Stimulated activated CD8-positive, alpha-beta memory T cell treated with anti-CD3 and anti-CD28 coated beads, Interleukin-15, amount 100 ng/mL, for 48 hours (primary cell): Measurements from ENCODE around the gene SPAAR.
"Not testable (repeated sequence)": the region's sequence is repeated elsewhere in the genome, so short reads cannot be mapped to it uniquely, and the experiment has no call there.

ENCODE experiments used
- DNase-seq, 2 donors: peaks; one replicate each; pipeline ENCODE4 v3.0.0-alpha.2; 2020; ENCODE audit warnings: low read depth in 2 of 2

SPAAR gene

DNA sequence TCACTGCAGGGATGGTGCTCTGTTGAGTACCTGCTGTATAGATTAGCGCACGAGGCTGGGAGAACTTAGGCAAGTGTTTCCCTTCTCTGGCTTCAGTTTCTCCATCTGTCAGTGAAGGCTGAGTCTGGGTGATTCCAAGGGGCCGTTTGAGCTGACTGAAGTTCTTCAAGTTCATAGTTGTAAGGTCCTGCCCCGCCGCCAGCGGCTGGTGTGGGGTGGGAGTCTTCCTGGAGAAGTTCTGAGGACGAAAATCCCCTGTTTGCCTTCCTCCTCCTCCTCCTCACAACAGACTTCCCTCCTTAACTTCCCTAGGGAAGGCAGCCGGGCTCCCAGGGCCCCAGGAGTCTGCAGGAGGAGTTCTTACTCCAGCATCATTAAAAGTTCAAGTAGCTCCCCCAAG is 5.0 kb upstream of the SPAAR start:
- no peak for DNase-seq

DNA sequence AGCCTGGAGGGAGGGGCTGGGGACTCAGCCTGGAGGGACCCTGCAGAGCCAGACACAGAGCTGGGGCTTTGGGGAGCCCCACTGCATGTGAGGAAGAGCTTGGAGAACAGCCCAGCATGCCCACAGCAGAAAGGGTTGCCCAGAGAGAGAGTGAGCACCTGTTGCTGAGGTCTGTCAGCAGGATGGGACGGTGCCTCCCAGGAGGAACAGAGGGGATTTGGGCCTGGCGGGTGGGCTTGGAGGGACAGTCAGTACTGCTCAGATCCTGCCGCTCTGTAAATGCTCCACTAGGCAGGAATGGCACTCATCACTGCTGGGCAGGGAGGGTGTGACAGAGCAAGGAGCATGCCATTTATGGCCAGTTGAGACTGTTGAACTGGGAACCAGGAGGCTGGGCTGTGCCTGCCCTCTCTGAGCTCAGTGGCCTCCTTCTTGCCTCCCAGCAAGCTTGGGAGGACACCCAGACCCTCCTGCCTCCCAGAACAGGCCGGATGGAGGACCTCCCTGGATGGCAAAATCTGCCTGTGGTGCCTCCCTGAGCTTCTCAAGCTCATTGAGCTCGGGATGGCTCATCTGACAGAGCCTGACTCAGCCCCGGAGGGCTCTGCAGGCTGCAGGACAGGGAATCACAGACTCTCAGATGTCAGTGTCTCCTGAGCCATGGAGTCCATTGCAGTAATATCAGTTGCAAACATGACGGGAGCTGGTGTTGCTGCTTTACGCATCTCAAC is 4.1 kb upstream of the SPAAR start:
- DNase-seq: no peak

DNA sequence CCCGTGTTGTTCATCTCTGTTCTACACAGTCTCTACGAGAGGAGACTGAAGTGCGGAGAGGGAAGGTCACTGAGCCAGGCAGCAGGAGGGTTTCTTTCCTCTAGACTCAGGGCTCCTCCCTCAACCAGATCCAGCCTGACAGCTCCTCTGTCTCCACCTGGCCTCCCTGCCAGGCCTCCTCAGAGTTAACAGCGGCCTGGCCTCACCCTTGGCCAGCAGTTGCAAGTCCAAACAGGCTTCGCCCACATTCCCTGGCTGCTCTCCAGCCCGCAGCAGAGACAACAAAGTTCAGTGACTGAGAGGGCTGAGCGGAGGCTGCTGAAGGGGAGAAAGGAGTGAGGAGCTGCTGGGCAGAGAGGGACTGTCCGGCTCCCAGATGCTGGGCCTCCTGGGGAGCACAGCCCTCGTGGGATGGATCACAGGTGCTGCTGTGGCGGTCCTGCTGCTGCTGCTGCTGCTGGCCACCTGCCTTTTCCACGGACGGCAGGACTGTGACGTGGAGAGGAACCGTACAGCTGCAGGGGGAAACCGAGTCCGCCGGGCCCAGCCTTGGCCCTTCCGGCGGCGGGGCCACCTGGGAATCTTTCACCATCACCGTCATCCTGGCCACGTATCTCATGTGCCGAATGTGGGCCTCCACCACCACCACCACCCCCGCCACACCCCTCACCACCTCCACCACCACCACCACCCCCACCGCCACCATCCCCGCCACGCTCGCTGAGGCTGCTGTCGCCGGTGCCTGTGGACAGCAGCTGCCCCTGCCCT is 3.2 kb upstream of the SPAAR start, which contains the start of gene HRCT1:
TSS of gene HRCT1 (plus strand) at position 291 of the 768 bp plus-strand sequence. CDS start at position 377, 86 bp downstream.
- no peak for DNase-seq

DNA sequence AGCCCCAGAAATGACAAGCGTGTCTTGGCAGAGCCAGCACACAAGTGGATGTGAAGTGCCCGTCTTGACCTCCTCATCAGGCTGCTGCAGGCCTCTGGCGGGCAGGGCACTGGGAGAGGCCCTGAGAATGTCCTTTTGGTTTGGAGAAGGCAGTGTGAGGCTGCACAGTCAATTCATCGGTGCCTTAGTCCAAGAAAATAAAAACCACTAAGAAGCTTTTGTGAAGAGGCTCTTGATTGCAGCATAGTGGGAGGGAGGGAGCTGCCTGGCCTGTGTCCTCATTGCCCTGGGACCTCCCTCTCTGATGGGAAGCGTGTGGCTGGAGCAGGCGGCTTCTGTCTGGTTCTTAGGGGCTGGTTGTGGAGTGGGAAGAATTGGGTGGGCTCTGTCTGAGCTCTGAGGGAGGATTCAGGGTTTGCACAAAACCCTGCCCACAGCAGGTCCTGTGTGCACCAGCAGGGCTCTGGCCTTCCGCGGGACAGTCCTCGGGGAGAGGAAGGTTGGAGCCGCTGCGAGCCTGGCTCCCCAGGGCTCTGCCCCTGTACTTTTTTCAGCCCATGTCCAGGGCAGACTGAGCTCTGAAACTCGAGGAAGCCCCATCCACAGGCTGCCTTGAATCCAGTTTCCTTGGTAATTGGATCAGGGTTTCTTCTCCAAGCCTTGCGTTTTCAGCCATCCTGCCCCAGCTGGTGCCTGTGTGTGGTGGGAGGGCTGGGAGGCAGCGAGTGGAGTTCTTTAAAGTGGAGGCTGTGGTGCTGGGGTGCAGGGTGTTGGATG is 2.2 kb upstream of the SPAAR start:
- no peak for DNase-seq

DNA sequence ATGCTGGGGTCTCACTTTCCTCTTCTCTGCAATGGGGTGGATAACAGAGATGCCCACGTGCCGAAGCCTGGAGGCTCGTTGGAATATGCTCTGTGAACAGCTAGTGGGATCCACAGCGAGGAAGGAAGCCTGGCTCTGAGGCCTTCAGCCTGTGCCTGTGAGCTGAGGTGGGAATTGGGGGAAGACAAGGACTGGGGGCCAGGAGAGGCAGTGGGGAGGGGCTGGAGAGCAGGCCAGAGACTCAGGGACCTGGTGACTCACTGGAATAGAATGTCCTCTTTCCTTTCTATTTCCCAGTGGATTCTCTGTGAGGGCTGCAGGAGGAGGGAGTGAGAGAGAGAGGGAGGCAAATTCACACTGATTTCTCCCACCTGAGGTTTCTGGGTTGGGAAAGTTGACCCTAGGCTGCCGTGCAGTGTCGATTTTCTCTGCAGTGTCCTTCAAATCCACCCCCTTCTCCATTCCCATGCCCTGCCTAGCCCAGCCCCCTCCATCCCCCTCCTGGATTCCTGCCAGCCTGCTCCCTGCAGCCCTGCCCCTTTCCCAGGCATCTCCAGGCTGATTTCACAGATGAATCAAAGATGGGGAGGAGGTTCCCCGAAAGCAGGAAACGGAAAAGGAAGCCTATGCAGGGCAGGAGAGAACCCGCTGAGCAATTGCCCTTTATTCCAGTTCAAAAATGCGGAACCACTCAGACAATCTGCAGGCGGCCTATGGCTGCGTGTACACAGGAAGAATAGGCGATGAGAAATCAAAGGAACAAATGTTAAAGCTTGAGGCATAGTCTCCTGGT is 1.4 kb upstream of the SPAAR start:
- DNase-seq: no peak

DNA sequence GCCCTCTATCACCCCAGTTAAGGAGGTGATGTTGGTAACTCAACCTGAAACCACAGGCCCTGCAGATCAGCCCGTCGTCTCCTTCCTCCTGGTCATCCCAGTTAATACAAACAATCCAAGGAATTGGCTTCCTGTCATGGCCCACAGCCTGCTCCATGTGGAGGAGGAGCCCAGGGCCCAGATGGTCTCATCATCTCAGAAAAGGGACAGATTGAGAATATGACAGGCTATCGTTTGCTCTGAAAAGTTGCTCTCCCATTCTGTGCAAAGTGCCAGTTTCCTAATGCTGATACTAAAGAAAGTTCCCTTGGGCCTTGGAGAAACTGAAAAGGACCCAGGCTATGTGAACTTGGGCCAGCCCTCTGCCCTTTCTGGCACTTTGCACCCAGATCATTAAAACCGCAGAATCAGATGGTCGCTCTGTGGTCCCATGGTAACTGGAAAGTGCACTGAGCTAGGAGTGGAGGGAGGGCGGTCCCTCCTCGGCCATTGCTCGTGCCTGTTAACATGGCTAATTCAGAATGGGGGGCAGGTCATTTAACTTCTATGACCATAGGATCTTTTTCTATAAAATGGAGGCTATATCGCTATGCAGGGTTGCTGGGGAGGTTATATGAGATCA is 675 bp upstream of the SPAAR start:
- no peak for DNase-seq

DNA sequence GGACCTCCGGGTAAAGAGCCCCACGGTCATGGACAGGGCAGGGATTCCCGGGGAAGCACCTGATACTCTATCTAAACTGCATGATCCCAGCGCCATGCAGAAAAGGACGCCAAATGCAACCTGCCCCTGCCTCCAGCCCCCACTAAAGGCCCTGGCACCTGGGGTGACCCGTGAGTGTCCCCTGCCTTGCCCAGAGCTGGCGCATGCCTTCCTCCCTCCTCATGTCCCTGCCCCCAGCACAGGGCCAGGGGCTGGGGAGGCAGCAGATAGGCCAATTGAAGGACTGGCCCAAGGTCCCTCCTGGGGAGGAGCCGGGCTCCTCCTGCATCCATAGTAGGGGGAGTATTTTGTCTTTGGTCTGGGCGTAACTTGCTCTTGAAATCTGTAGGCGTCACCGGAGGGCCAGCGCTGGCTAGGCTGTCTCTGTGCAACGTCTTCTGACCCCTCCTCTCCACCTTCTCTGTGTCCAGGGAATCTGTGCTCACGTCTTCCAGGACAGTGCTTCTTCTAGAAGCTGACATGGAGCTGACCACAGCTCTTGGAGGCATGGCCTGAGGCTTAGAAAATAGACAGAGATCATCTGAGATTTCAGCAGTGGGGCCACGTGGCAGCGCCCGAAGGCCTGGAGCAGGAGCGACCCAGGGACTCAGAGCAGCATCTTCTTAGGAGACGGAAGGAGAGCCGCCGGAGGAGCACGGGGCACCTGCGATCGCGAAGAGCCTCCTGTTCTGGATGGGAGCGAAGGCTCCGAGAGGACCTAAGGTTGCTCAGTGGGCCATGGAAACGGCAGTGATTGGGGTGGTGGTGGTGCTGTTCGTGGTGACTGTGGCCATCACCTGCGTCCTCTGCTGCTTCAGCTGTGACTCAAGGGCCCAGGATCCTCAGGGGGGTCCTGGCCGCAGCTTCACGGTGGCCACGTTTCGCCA is 660 bp downstream of the SPAAR start:
- no peak for DNase-seq

DNA sequence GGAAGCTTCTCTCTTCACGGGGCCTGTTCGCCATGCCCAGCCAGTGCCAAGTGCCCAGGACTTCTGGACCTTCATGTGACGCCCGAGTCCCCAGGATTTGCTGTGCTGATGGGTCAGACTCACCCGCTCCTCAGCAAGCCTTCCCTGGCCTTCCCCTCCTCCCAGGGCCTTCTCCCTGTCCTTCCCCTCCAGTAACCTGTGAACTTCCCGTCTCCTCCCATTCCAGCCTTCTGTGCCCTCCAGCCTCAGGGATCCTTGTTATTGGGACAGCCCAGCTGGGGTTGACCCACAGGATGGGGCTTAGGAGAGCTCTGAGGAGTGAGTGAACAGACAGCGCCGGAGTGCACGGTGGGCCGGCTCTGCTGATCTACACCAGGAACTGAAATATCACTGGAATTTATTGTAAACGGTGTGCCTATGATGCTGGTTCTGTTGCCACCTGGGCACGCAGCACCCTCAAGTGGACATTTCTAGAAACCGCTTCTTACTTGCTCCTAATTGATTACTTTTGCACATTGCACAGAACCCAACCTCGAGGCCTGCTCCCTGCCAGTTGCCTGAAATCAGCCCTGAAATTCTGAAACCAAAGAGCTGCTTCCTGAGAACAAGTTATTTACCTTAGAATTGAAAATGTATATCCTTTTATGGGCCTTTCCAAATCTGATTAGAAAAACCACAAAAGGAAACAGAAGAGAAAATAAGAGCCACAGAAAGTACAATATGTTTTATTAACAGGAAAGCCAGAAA is 1.5 kb downstream of the SPAAR start:
- DNase-seq: peak in 1 of 2 donors; percentile 12

DNA sequence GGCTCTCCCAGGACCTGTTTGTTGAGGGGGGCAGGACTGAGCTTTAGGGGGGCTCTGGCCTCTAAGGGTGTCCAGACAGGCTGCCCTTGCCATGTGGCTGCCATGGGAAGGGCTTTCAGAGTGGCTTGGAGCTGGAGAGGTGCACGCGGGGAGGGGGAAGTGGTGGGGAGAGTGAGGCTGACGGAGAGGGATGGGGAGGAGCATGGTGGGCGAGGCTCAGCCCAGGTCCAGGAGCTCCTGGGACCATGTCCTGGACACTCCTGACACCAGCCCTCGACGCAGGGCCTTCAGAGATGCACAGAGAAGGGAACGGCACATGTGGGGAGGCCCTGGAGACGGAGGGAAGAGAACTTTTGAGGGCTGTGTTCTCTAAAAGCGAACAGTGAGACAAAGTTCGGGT is 2.4 kb downstream of the SPAAR start:
- DNase-seq: no peak

DNA sequence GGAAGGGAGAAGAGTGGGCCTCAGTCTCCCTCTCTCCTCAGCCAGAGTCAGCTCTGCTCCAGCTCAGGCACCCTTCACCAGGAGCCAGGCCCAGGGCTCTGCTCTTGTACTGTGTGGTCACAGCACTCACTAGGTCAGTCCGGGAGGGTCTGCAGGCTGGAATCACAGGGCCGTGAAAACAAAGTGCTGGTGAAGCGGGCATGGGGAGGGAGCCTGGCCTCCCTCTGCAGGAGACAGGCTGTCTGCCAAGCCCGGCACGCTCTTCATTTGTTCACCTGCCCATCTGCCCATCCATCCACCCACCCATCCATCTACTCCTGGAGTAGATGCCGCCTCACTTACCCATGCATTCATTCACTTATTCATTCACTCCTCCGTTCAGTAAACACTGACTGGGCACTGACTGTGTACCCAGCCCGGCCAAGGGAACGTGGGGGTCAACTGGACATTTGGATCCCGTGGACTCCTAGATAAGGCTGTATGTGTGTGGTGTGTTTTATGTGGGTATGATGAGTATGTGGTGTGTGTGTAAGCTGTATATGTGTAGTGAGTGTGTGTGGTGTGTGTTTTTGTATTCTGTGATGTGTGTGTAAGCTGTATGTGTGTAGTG is 3.6 kb downstream of the SPAAR start:
- no peak for DNase-seq

DNA sequence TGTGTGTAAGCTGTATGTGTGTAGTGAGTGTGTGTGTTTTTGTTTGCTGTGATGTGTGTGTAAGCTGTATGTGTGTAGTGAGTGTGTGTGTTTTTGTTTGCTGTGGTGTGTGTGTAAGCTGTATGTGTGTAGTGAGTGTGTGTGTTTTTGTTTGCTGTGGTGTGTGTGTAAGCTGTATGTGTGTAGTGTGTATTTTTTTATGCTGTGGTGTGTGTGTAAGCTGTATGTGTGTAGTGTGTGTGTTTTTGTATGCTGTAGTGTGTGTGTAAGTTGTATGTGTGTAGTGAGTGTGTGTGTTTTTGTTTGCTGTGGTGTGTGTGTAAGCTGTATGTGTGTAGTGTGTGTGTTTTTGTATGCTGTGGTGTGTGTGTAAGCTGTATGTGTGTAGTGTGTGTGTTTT is 4.1 kb downstream of the SPAAR start:
- not testable (repeated sequence) for DNase-seq

DNA sequence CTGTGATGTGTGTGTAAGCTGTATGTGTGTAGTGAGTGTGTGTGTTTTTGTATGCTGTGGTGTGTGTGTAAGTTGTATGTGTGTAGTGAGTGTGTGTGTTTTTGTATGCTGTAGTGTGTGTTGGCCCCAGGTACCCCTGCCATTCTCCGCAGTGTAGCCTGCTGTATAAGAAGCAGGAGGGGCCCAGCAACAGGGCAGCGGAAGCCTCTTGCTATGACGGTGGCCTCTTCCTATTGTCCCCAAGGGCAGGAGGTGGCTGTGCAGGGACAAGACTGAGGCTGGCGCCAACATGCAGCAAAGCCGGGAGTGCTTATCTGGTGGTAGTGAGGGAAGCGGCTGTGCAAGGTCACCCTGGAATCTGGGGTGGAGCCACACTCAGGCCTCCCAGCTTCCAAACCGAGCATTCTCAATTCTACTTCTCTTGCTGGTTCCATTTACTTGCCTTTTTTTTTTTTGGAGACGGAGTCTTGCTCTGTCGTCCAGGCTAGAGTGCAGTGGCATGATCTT is 5.1 kb downstream of the SPAAR start:
- no peak for DNase-seq

DNA sequence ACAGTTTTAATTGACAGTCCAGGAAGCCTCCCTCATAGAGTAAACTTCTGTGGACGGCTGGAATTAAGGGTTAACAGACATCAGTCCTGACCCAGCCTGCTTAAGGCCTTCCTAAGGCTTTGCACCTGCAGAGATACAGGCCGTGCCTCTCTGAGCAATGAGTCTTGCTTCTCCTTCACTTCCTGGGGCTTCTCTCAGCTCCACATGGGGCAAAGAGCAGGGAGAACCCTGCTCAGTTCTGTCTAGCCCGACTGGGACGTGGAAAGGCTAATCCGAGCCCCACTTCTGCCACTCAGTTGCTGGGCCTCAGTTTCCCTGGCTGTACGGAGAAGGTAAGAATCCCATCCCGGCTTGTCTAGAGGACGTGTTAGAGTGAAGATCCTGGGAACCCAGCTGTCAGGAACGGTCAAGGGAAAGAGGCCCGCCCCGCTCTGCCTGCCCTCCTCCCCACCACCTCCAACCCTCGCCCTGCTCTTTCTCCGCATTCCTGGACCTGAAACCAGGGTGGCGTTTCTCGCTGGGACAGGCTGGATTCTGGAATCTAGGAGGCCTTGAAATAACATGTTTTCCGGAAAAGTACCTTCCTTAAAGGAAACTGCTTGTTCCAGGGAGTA is 6.5 kb downstream of the SPAAR start:
- no peak for DNase-seq

DNA sequence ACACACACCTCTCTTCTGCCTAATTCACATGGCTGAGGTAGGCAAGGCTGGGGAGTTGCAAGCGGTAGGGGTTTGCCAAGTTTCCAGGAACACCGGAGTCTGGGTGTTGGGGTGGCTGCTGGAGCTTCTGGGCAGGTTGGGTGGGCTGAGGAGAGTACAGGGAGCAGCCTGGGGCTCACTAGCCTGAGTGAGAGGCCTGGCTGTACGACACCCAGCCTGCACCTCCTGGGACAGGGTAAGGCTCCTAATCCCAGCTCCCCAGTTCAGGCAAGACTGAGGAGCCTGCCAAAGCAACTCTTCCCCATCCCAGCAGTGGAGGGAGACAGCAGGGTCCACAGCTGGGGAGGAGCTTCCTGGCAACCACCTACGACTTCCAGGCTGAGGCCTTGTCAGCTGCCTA is 8.0 kb downstream of the SPAAR start:
- no peak for DNase-seq

DNA sequence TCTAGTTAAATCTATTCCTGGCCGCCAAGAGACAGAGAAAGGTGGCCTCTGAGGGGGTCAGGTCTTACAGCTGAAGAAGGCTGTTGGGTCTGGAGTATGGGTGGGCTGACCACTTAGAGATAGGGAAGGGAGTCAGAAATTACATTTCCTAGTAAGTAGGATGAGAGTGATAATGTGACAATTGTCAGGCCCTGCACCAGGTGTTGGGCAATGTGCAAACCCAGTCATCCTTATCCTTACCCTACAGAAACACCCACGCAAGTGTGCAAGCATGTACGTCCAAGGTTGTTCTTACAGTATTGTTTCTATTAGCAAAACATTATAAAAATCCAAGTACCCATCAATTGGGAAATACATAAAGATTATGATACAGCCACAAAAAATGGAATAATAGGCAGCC is 9.5 kb downstream of the SPAAR start:
- DNase-seq: no peak

DNA sequence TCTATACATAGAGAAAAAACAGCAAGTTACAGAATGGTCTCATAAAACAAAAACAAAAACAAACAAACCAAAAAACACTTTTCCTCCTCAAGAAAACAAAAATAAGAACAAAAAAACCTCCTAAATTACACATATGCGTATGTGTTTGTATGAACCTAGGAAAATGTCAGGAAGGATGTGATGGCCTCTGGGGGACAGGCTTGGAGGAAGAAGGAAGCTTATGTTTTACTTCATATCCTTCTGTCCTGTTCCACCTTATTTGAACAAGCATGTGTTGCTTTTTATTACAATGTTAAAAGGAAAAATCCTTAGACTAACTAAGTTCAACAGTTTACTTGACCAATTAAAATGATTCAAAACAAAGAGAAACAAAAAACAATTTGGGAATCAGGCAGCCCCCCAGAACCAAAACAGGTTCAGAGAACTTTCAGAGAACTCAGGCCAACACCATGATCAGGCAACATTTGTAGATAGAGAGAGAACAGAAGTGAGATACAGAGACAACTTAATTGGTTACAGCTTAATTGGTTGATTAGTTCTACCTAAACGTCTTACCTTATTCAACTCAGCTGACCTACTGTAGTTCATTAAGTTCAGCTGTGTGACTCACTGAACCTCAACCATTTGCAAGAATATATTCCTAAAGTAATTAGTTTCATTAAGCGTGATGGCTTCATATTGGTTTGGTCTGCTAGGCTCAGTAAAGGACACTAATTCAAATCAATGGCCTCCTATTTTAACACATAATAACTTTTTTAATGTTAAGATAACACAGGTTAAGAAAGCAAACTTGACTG is 10.1 kb downstream of the SPAAR start:
- no peak for DNase-seq

DNA sequence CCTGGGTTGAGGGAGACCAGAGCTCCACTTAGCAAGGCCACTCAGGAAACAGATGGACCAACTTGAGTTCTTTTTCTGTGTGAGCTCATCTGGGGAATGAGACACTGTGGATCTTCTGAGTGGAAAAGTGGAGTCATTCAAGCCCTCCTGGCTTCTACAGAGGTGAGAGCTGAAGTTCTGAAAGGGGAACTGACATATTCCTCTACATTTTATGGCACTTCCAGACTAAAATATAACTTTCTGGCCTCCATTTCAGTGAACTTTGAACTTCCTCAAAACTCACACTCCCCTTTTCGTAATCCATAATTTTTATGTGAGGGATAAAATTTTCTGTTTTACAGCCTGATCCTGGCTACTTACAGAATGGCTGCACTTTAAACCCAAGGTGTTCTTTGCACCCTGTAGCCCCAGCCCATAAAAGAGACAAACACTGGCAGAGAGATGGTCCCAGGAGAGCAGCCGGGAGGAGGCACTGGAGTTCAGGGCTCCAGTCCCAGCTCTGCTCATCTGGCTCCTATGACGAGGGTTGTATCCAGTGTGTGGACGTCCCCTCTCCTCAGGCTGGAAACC is 10.8 kb downstream of the SPAAR start:
- DNase-seq: no peak
